ENCODE data around the gene KLF13. TPM values are rescaled to one million over a fixed set of nuclear protein-coding genes. Genes with fewer than 3 reads are reported as not detected.

The KLF13 gene
- total RNA-seq, 1 experiment from 2014 or later: 60.1 TPM

GRCh38 chr15:31350771-31351170, 24.1 kb downstream of the KLF13 start:
- no peak overlapping the region for H2AFZ ChIP-seq (ENCODE audit: low read depth, low read length, poor library complexity, severe bottlenecking)
- no peaks in the 10 kb centered on the region for H3K36me3 ChIP-seq (ENCODE audit: control insufficient read depth in 1 of 2, insufficient read depth in 2 of 2, low read length in 2 of 2)
- H3K79me2 ChIP-seq (ENCODE audit: insufficient read depth, low read length): peaks cover 27% of the 10 kb centered on the region; the same call in 1 of the 2 replicates
- H3K27ac ChIP-seq (ENCODE audit: low read depth, low read length): no peak overlapping the region
- BruUV-seq (replicated peaks): no TSS peak
- no peaks in the 10 kb centered on the region for H4K20me1 ChIP-seq (ENCODE audit: insufficient read depth)
- ChIA-PET CTCF (no interaction called here), POLR2A (no interaction called here), RAD21 (ENCODE audit: low non-redundant PET in 1 of 2, low total read pairs in 2 of 2, uncharacterized antibody in 2 of 2, unreplicated experiment in 2 of 2) (no interaction called here)
- H3K4me3 ChIP-seq (replicated peaks in 1 of 2; ENCODE audit: low read depth in 1 of 2, low read length in 2 of 2): no peak overlapping the region
- no peak overlapping the region for H3K9ac ChIP-seq (ENCODE audit: low read length)
- H3K4me2 ChIP-seq (ENCODE audit: low read length): no peak overlapping the region
- no peak for ATAC-seq
- H3K9me3 ChIP-seq (ENCODE audit: control insufficient read depth in 1 of 2, insufficient read depth in 1 of 2, low read depth in 1 of 2, low read length in 2 of 2): no peaks in the 10 kb centered on the region
- no peaks in the 10 kb centered on the region for H3K27me3 ChIP-seq (ENCODE audit: insufficient read depth, low read length)
- H3K9me2 ChIP-seq (ENCODE audit: insufficient read depth): no peaks in the 10 kb centered on the region
- H3K4me1 ChIP-seq (ENCODE audit: control insufficient read depth in 1 of 2, insufficient read depth in 2 of 2, low read length in 2 of 2): peaks cover 22 to 25% of the 10 kb centered on the region in 2 experiments; a peak in 3 of 4 replicates
- DNase-seq (ENCODE audit: low read depth, low spot score): no peak
- TF ChIP-seq SIN3A (IDR thresholded peaks at IDR 0.05; ENCODE audit: low read depth) (no peak), EGR1 (IDR thresholded peaks at IDR 0.05; ENCODE audit: low read depth) (no peak), SP1 (IDR thresholded peaks at IDR 0.05; ENCODE audit: low read depth) (no peak), REST (IDR thresholded peaks at IDR 0.05; ENCODE audit: low read depth) (no peak), ZNF274 (IDR thresholded peaks at IDR 0.05; ENCODE audit: low read depth, low read length) (no peak), CBX3 (IDR thresholded peaks at IDR 0.05; ENCODE audit: low read depth) (no peak), SRF (IDR thresholded peaks at IDR 0.05; ENCODE audit: low read depth) (no peak), EZH2phosphoT487 (IDR thresholded peaks at IDR 0.05; ENCODE audit: borderline replicate concordance) (no peak), ZFX (IDR thresholded peaks at IDR 0.05) (no peak), CEBPB (IDR thresholded peaks at IDR 0.05; ENCODE audit: low read depth) (no peak), POLR2A (IDR thresholded peaks at IDR 0.05; ENCODE audit: borderline replicate concordance, extremely low read depth, insufficient read depth, insufficient read length) (no peak)
- TF ChIP-seq, protein P1, sequence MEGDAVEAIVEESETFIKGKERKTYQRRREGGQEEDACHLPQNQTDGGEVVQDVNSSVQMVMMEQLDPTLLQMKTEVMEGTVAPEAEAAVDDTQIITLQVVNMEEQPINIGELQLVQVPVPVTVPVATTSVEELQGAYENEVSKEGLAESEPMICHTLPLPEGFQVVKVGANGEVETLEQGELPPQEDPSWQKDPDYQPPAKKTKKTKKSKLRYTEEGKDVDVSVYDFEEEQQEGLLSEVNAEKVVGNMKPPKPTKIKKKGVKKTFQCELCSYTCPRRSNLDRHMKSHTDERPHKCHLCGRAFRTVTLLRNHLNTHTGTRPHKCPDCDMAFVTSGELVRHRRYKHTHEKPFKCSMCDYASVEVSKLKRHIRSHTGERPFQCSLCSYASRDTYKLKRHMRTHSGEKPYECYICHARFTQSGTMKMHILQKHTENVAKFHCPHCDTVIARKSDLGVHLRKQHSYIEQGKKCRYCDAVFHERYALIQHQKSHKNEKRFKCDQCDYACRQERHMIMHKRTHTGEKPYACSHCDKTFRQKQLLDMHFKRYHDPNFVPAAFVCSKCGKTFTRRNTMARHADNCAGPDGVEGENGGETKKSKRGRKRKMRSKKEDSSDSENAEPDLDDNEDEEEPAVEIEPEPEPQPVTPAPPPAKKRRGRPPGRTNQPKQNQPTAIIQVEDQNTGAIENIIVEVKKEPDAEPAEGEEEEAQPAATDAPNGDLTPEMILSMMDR (IDR thresholded peaks at IDR 0.05 in 2 of 3, conservative IDR thresholded peaks at IDR 0.05 in 1 of 3; ENCODE audit: borderline replicate concordance in 1 of 3, insufficient read depth in 1 of 3, low read depth in 2 of 3, low read length in 2 of 3): no peak
- intact Hi-C loops (cut with micrococcal nuclease): no loop called here

Data from HCT116 (cell line).